Fibroblast of the aortic adventitia (primary cell): ENCODE measurements around the gene TFCP2L1. TPM values are rescaled to one million over a fixed set of nuclear protein-coding genes. Genes with fewer than 3 reads are reported as not detected.

Experiments
- DNase-seq: peaks from one replicate; pipeline ENCODE4 v3.0.0-alpha.2; 2010; ENCODE audit warnings: low read depth
- H3K4me3 ChIP-seq: 2 replicates; pipeline ENCODE4 v1.5.1; 2011; ENCODE audit warnings: low read depth, mild to moderate bottlenecking, control low read depth, low read length, moderate library complexity
- CTCF ChIP-seq: IDR thresholded peaks from 2 replicates; pipeline ENCODE4 v1.5.1; 2011; ENCODE audit warnings: mild to moderate bottlenecking, low read length, control low read depth, inconsistent platforms; ENCODE audit not compliant: insufficient read depth
- total RNA-seq: library from RNA; depleted of rRNA; stranded (reverse); fragments of >200 nt; gene quantifications from 2 replicates; pipeline ENCODE4 v1.2.3, GENCODE V29; 2012; ENCODE audit warnings: low replicate concordance

TFCP2L1 gene
- total RNA-seq, 1 donor: under 0.01 TPM

DNA sequence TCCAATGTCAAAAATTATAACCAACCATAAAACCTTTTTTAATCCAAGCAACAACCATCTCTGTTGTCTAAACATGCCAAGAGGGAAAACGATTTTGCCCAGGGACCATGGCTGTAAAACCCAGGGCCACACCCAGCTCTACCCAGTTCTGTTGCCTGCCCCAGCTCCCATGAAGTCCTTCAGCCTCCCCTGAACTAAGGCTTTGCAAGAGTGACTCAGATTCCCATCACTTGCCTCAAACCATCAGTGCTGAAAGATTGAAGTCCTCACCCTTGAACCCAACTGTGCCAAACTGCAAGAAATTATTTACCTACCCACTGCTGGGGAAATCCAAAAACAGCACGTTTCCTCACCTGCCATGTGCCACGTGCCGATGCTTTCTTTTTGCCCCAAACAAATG is 102.5 kb downstream of the TFCP2L1 start:
- no peak overlapping the region for H3K4me3 ChIP-seq
- no peak for TF ChIP-seq CTCF
- DNase-seq: no peak

- H3K4me3 ChIP-seq: no peak overlapping the region
- DNase-seq: no peak
- TF ChIP-seq CTCF: no peak
Observed at GRCh38 chr2:121179467-121179866, 105.5 kb downstream of the TFCP2L1 start.

GRCh38 chr2:121178730-121179129 is 106.3 kb downstream of the TFCP2L1 start:
- TF ChIP-seq CTCF: no peak
- no peak for DNase-seq
- no peak overlapping the region for H3K4me3 ChIP-seq

GRCh38 chr2:121177896-121178295 is 107.1 kb downstream of the TFCP2L1 start:
- DNase-seq: no peak
- TF ChIP-seq CTCF: no peak
- no peak overlapping the region for H3K4me3 ChIP-seq

DNA sequence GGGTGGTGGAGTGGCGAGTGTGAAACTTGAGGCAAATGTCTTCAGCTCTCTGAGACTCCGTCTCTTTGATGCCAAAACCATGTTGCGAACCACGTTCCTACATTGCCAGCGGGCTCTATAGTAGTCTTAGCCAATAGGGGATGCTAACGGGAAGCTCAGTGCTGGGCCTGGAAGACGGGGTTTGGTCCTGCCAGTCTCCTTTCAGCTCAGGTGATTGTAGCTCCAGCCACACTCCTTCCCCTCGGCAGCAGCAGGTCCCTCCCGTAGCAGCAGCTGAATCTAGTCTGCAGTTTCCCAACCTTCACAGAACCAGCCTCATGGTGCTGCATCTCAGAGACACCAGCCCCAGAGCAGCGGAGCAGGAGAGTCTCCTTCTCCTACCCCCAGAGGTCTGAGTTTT is 109.7 kb downstream of the TFCP2L1 start:
- H3K4me3 ChIP-seq: no peak overlapping the region
- TF ChIP-seq CTCF: no peak
- DNase-seq: no peak

DNA sequence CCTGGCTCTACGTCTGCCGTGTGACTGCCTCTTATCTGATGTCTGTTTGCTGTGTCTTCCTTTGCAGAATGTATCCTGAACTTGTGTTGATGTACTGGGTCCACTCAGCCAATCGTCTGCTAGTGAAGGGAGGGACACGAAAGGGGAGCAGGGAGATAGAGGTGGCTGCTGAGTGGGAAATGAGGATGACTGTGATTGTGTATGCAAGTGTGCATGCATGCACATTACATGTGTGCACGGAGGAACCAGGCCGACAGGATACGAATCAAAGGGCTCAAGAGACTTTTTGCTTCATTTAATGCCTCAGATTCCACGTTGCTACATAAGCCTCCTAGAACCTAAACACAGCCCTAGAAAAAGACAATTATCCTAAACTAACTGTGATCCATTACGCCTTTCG is 111.2 kb downstream of the TFCP2L1 start:
- no peak overlapping the region for H3K4me3 ChIP-seq
- no peak for TF ChIP-seq CTCF
- DNase-seq: no peak

DNA sequence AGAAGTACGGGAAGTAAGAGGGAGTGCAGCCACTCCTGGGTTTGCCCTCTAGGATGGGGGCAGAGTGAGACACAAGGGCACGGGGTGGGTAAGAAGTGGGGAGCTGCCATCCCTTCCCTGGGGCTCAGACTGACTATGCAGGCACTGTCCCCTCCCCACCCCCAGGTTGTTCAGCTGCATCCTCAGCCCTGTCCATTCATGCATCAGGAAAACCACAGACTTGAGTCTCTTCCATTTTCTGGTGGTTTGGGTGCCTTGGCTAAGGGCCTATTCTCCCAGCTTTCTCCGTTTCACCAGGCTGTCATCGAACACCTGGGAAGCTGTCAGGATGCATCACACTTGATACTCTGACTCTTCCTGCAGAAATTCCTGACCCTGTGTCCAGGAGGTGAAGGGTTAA is 111.9 kb downstream of the TFCP2L1 start:
- DNase-seq: no peak
- TF ChIP-seq CTCF: no peak
- H3K4me3 ChIP-seq: no peak overlapping the region
